ENCODE data around the gene IL17F.
"Not testable (repeated sequence)": the region's sequence is repeated elsewhere in the genome, so short reads cannot be mapped to it uniquely, and the experiment has no call there.

IL17F gene

GRCh38 chr6:52243282-52243893 is 912 bp downstream of the IL17F start:
- no peak for DNase-seq

GRCh38 chr6:52241819-52242218 is 2.5 kb downstream of the IL17F start:
- DNase-seq = no peak

- peak; percentile 62 for DNase-seq
Observed at GRCh38 chr6:52233975-52234823, 10.1 kb downstream of the IL17F start.

- DNase-seq = no peak
Observed at GRCh38 chr6:52233005-52233404, 11.3 kb downstream of the IL17F start.

- DNase-seq = no peak
Observed at GRCh38 chr6:52231406-52232127, 12.7 kb downstream of the IL17F start.

GRCh38 chr6:52230685-52231084 is 13.6 kb downstream of the IL17F start:
- DNase-seq = no peak

- no peak for DNase-seq
Observed at GRCh38 chr6:52227495-52227894, 16.8 kb downstream of the IL17F start.

GRCh38 chr6:52221302-52221701 is 23.0 kb downstream of the IL17F start:
- no peak for DNase-seq

- no peak for DNase-seq
Observed at GRCh38 chr6:52217761-52218160, 26.5 kb downstream of the IL17F start.

GRCh38 chr6:52216932-52217575 is 27.2 kb downstream of the IL17F start:
- DNase-seq = no peak

GRCh38 chr6:52215787-52216186 is 28.5 kb downstream of the IL17F start:
- no peak for DNase-seq

- DNase-seq = no peak
Observed at GRCh38 chr6:52213127-52213526, 31.2 kb downstream of the IL17F start.

- DNase-seq = no peak
Observed at GRCh38 chr6:52210227-52210626, 34.1 kb downstream of the IL17F start.

GRCh38 chr6:52209770-52210169 is 34.5 kb downstream of the IL17F start:
- no peak for DNase-seq

GRCh38 chr6:52208612-52209011 is 35.7 kb downstream of the IL17F start:
- DNase-seq = no peak

GRCh38 chr6:52207066-52207465 is 37.2 kb downstream of the IL17F start:
- no peak for DNase-seq

- DNase-seq = no peak
Observed at GRCh38 chr6:52201493-52201892, 42.8 kb downstream of the IL17F start.

GRCh38 chr6:52201046-52201445 is 43.3 kb downstream of the IL17F start:
- no peak for DNase-seq

- DNase-seq = not testable (repeated sequence)
Observed at GRCh38 chr6:52200088-52200487, 44.2 kb downstream of the IL17F start.

- no peak for DNase-seq
Observed at GRCh38 chr6:52195886-52196285, 48.4 kb downstream of the IL17F start.

GRCh38 chr6:52191824-52192223 is 52.5 kb downstream of the IL17F start:
- no peak for DNase-seq

GRCh38 chr6:52190409-52190808 is 53.9 kb downstream of the IL17F start:
- no peak for DNase-seq

GRCh38 chr6:52189974-52190373 is 54.3 kb downstream of the IL17F start:
- no peak for DNase-seq

Data from right forelimb (tissue), 1 donor.